Osteoblast (primary cell): Measurements from ENCODE around the gene DUOXA2. TPM values are rescaled to one million over a fixed set of nuclear protein-coding genes. Genes with fewer than 3 reads are reported as not detected.
A peak's percentile ranks its signal among the peaks of the same experiment; 100 is the strongest.
"Not testable (repeated sequence)": the region's sequence is repeated elsewhere in the genome, so short reads cannot be mapped to it uniquely, and the experiment has no call there.

Experiments used
- DNase-seq: peaks from one replicate; pipeline ENCODE4 v3.0.0; 2011; ENCODE audit warnings: low spot score, mixed read lengths; ENCODE audit not compliant: insufficient read length; ENCODE audit errors: missing footprints
- H2AFZ ChIP-seq: 2 replicates; pipeline ENCODE4 v1.6.0; 2011; ENCODE audit warnings: mild to moderate bottlenecking, low read length
- H3K27ac ChIP-seq: 2 replicates; pipeline ENCODE4 v1.5.1; 2011; ENCODE audit warnings: mild to moderate bottlenecking, low read depth, low read length, moderate library complexity
- H3K27me3 ChIP-seq: 2 replicates; pipeline ENCODE4 v1.6.0; 2012; ENCODE audit warnings: mild to moderate bottlenecking, control low read depth, inconsistent platforms, low read length, moderate library complexity; ENCODE audit not compliant: insufficient read depth
- H3K36me3 ChIP-seq: 2 replicates; pipeline ENCODE4 v1.5.1; 2011; ENCODE audit warnings: mild to moderate bottlenecking, low read length, control low read depth, moderate library complexity; ENCODE audit not compliant: insufficient read depth
- H3K4me1 ChIP-seq: 2 replicates; pipeline ENCODE4 v1.5.1; 2011; ENCODE audit warnings: mild to moderate bottlenecking, low read length, control low read depth, moderate library complexity; ENCODE audit not compliant: insufficient read depth
- H3K4me2 ChIP-seq: 2 replicates; pipeline ENCODE4 v1.6.0; 2011; ENCODE audit warnings: mild to moderate bottlenecking, low read length; ENCODE audit not compliant: insufficient read depth
- H3K4me3 ChIP-seq: fragments of 200-600 bp; sonication (generic); 3 replicates; pipeline ENCODE4 v1.5.1; 2012; ENCODE audit warnings: mild to moderate bottlenecking, low read length, inconsistent platforms; ENCODE audit not compliant: insufficient read depth
- H3K79me2 ChIP-seq: 2 replicates; pipeline ENCODE4 v1.6.0; 2012; ENCODE audit warnings: mild to moderate bottlenecking, low read length, control low read depth, inconsistent platforms; ENCODE audit not compliant: insufficient read depth
- H3K9me3 ChIP-seq: 2 replicates; pipeline ENCODE4 v1.5.1; 2011; ENCODE audit warnings: low read depth, low read length, control low read depth
- H4K20me1 ChIP-seq: 2 replicates; pipeline ENCODE4 v1.6.0; 2012; ENCODE audit warnings: mild to moderate bottlenecking, low read length, control low read depth; ENCODE audit not compliant: insufficient read depth
- CTCF ChIP-seq: IDR thresholded peaks from 2 replicates; pipeline ENCODE4 v1.5.1; 2011; ENCODE audit warnings: mild to moderate bottlenecking, low read depth, low read length, moderate library complexity; ENCODE audit errors: extremely low read depth
- total RNA-seq: library from RNA; depleted of rRNA; stranded (reverse); fragments of >200 nt; gene quantifications from 2 replicates; pipeline ENCODE4 v1.2.3, GENCODE V29; 2012

The DUOXA2 gene
- total RNA-seq, 1 donor = not detected

- H3K4me3 ChIP-seq = no peak overlapping the region
- no peak overlapping the region for H3K4me2 ChIP-seq
- no peaks in the 10 kb centered on the region for H3K4me1 ChIP-seq
- no peaks in the 10 kb centered on the region for H3K79me2 ChIP-seq
- H3K27me3 ChIP-seq = peaks cover 24% of the 10 kb centered on the region
- no peak for DNase-seq
- no peaks in the 10 kb centered on the region for H3K36me3 ChIP-seq
- no peak overlapping the region for H2AFZ ChIP-seq
- H4K20me1 ChIP-seq = no peaks in the 10 kb centered on the region
- no peak for TF ChIP-seq CTCF
- no peak overlapping the region for H3K27ac ChIP-seq
- no peaks in the 10 kb centered on the region for H3K9me3 ChIP-seq
Observed at GRCh38 chr15:45101749-45102148, 12.4 kb upstream of the DUOXA2 start.

GRCh38 chr15:45102226-45102625 is 11.9 kb upstream of the DUOXA2 start:
- Histone ChIP-seq H3K36me3 (no peaks in the 10 kb centered on the region), H3K4me3 (no peak overlapping the region), H3K9me3 (no peaks in the 10 kb centered on the region), H4K20me1 (no peaks in the 10 kb centered on the region), H2AFZ (no peak overlapping the region), H3K27ac (no peak overlapping the region), H3K4me1 (no peaks in the 10 kb centered on the region), H3K79me2 (no peaks in the 10 kb centered on the region), H3K4me2 (no peak overlapping the region), H3K27me3 (peaks cover 23% of the 10 kb centered on the region)
- TF ChIP-seq CTCF = no peak
- no peak for DNase-seq

DNA sequence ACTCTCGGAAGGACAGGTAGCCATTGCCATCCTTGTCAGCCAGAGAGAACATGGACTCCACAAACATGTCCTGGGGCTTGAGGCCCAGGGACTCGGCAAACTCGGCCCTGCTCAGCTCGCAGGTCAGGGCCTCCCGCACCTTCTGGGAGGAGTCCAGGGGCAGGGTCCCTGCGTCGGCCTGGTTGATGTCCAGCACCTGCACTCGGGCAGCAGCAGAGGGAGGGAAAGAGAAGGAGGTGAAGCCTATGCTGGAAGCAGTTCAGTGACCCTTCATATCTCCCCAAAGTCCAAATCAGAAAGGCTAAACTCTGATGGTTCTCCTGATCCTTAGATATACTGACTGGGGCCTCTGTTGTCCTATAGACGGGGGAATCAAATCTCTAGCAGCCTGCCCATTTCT is 10.0 kb upstream of the DUOXA2 start:
- not testable (repeated sequence) for H3K27ac ChIP-seq, H3K36me3 ChIP-seq, H3K4me2 ChIP-seq, H3K9me3 ChIP-seq, H2AFZ ChIP-seq, DNase-seq, H4K20me1 ChIP-seq, H3K4me1 ChIP-seq, H3K4me3 ChIP-seq, H3K79me2 ChIP-seq
- H3K27me3 ChIP-seq = peaks cover 27% of the 10 kb centered on the region

- peak; percentile 39 for DNase-seq
- Histone ChIP-seq H3K27ac (no peak overlapping the region), H3K4me2 (no peak overlapping the region), H3K36me3 (no peaks in the 10 kb centered on the region), H3K9me3 (no peaks in the 10 kb centered on the region), H3K79me2 (no peaks in the 10 kb centered on the region), H4K20me1 (no peaks in the 10 kb centered on the region), H3K27me3 (peaks cover 41% of the 10 kb centered on the region), H3K4me1 (no peaks in the 10 kb centered on the region), H2AFZ (no peak overlapping the region), H3K4me3 (no peak overlapping the region)
- no peak for TF ChIP-seq CTCF
Observed at GRCh38 chr15:45105586-45105985, 8.5 kb upstream of the DUOXA2 start.
